Aortic smooth muscle cell (primary cell): ENCODE data around the gene SPI1. TPM values are rescaled to one million over a fixed set of nuclear protein-coding genes. Genes with fewer than 3 reads are reported as not detected.

Source experiments
- total RNA-seq: library from RNA; depleted of rRNA; stranded (reverse); fragments of >200 nt; gene quantifications from 2 replicates; pipeline ENCODE4 v1.2.3, GENCODE V29; 2014

The SPI1 gene
- total RNA-seq, result not detected in 2 replicates

DNA sequence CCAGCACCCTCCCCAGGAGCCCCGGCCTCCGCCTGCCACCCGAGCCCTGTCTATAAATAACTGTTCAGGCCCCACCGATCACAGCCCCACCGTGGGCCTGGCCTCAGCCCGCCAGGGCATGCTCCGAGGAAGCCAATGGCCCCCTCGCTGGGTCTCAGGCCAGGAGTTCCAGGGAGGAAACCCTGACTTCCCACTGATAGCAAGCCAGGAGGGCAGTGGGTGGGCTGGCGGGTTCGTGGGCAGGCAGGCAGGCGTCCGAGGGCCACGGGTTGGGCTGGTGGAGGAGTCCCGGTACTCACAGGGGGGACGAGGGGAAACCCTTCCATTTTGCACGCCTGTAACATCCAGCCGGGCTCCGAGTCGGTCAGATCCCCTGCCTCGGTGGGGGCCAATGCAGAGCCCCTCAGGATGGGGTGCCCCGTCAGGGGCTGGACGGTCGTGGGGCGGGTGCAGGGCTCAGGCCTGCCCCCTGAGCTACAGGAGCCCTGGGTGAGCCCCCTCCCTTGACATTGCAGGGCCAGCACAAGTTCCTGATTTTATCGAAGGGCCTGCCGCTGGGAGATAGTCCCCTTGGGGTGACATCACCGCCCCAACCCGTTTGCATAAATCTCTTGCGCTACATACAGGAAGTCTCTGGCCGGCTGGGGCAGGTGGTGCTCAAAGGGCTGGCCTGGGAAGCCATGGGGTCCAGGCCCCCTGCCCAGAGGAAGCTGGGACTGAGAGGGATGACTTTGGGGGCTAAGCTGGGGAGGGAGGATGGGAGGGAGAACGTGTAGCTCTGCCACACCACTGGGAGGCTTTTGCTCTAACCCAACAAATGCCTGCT, at the start of gene SPI1:
SPI1 (minus strand) TSS at position 538 of the 826 bp plus-strand sequence; CDS start at position 344, 194 bp downstream.

DNA sequence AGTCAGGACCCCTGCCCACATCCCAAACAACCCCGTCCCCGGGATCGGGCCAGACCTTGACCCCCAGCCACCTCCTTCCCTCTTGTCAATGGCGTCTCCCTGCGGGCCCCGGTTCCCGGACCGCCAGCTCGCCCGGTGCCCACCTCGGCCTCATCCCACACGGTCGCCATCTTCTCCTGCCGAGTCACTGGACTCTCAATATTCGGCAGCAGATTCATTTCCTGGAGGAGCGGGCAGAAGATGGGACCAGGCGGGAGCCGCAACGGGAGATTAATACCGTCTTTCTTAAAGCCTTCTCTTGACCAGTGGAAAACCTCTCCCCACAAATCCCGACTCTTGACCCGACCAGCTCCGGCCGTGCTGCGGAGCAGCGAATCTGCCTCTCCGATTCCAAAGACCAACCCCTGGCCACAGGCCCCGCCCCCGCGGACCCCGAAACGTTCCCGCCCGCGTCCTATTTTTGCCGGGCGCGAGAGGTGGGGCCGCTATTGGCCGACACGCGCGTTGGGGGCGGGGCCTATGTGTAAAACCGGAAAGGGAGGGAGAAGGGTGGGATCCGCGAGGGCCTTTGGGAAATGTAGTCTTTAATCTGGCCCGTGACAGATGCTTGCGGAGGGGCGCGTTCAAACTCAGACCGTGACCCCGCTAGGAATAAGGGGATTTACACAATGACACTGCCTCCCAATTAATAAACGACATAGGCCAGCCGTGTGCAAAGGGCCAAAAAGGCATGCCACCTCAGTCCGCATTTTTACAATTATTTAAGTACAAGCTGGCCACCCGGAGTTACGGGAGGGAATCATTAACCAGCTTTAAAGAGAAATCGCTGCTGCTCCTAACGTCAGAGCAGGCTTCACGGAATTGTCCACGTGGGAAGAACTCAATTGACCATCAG, 48.0 kb upstream of the SPI1 start, which contains the start of gene PSMC3:
PSMC3 (minus strand) TSS at position 378 of the 895 bp plus-strand sequence; CDS start at position 218, 160 bp downstream.

DNA sequence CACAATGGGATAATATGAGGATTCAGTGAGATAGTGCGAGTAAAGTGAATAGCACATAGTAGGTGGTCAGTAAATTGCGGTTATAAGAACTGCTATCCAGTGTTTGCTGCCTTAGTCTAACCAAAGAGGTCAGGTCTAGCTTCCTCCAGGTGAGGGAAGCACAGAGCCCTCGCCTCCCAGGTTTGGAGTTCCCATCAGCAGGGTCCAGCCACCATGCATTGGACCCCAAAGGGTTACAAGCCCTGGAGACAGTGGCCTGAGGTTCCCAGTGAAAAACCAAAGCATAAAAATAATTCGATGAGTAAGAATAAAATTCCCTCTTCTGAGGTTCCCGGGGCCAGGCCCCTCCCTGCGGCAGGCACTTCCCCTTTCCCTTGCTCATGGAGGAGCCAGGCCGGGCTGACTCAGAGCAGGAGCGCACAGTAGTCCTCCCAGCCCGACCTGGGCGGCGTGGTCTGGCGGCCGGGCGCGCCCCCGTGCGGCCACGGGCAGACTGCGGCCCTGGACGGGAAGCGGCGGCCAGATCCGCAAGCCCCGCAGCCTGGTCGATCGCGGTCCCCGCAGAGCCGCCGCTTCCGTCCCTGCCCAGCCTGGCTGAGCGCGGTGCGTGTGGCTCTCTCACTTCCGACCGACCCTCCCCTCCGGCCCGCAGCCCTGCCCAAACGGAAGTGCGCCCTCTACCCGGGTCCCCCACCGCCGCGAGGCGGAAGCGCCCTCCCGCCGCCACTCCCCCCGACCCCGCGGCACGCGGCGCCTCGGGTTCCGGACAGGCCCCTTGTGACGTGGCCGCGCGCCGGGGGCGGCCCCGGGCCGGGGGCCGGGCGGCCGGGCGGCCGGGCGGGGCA, 29.6 kb upstream of the SPI1 start, which contains the start of gene SLC39A13:
SLC39A13 (plus strand) TSS at position 845 of the 845 bp plus-strand sequence. CDS start 1,505 bp downstream, outside the sequence.

GRCh38 chr11:47352556-47352955, 25.8 kb downstream of the SPI1 start, which contains the start of gene MYBPC3:
TSS of gene MYBPC3 (minus strand) at chr11:47352702. CDS start at chr11:47352647, 55 bp downstream.

Other genes starting within 250 kb of the SPI1 start
- gene ARFGAP2, start 201.7 kb downstream of the SPI1 start, total RNA-seq, result 86.1 and 93.0 TPM in 2 replicates
- 25.9 and 29.7 TPM in 2 replicates for gene PACSIN3, start 192.1 kb downstream of the SPI1 start, total RNA-seq
- 35.0 and 47.9 TPM in 2 replicates for gene DDB2, start 163.6 kb downstream of the SPI1 start, total RNA-seq
- 22.9 and 23.3 TPM in 2 replicates for gene ACP2, start 129.7 kb downstream of the SPI1 start, total RNA-seq
- gene NR1H3, start 120.6 kb downstream of the SPI1 start, total RNA-seq, result 12.3 and 20.3 TPM in 2 replicates
- 15.2 and 15.5 TPM in 2 replicates for gene MADD, start 108.4 kb downstream of the SPI1 start, total RNA-seq
- not detected in 2 replicates for gene MYBPC3, start 25.8 kb downstream of the SPI1 start, total RNA-seq
- 55.2 and 58.5 TPM in 2 replicates for gene SLC39A13, start 30.0 kb upstream of the SPI1 start, total RNA-seq
- 201 and 249 TPM in 2 replicates for gene PSMC3, start 47.9 kb upstream of the SPI1 start, total RNA-seq
- gene RAPSN, start 70.6 kb upstream of the SPI1 start, total RNA-seq, result 0.13 and 0.19 TPM in 2 replicates
- 73.5 and 83.7 TPM in 2 replicates for gene CELF1, start 174.6 kb upstream of the SPI1 start, total RNA-seq
- gene PTPMT1, start 187.1 kb upstream of the SPI1 start, total RNA-seq, result 53.9 and 57.9 TPM in 2 replicates
- 24.2 and 24.8 TPM in 2 replicates for gene KBTBD4, start 200.4 kb upstream of the SPI1 start, total RNA-seq
- 80.3 and 85.5 TPM in 2 replicates for gene NDUFS3, start 200.5 kb upstream of the SPI1 start, total RNA-seq
- not detected in 2 replicates for gene FAM180B, start 208.1 kb upstream of the SPI1 start, total RNA-seq
- gene C1QTNF4, start 215.9 kb upstream of the SPI1 start, total RNA-seq, result 0.06 TPM in 1 of 2 replicates, not detected in the other